Measurements from ENCODE around the gene HLF.

GRCh38 chr17:55322453-55322985 is 57.8 kb downstream of the HLF start:
- TF ChIP-seq POLR2AphosphoS5 (IDR thresholded peaks at IDR 0.05; ENCODE audit: insufficient read depth, low read depth, low read length) (no peak), POLR2A (IDR thresholded peaks at IDR 0.05; ENCODE audit: low read depth, low read length) (no peak), MAX (IDR thresholded peaks at IDR 0.05; ENCODE audit: insufficient read depth, insufficient read length) (no peak), CTCF (IDR thresholded peaks at IDR 0.05; ENCODE audit: extremely low read depth in 1 of 2, insufficient read depth in 1 of 2, low read depth in 1 of 2, low read length in 2 of 2) (no peak), EZH2 (IDR thresholded peaks at IDR 0.05; ENCODE audit: borderline replicate concordance, low read depth, low read length, severe bottlenecking) (no peak)

Data from endothelial cell of umbilical vein (primary cell).